GOT3 (cell line): Measurements from ENCODE around the gene PNMT.
A peak's percentile ranks its signal among the peaks of the same experiment; 100 is the strongest.

ENCODE experiments used
- DNase-seq: peaks from one replicate; lab custom pipeline; 2025; ENCODE audit warnings: mixed read lengths; lab: John Stamatoyannopoulos, UW

The PNMT gene

DNA sequence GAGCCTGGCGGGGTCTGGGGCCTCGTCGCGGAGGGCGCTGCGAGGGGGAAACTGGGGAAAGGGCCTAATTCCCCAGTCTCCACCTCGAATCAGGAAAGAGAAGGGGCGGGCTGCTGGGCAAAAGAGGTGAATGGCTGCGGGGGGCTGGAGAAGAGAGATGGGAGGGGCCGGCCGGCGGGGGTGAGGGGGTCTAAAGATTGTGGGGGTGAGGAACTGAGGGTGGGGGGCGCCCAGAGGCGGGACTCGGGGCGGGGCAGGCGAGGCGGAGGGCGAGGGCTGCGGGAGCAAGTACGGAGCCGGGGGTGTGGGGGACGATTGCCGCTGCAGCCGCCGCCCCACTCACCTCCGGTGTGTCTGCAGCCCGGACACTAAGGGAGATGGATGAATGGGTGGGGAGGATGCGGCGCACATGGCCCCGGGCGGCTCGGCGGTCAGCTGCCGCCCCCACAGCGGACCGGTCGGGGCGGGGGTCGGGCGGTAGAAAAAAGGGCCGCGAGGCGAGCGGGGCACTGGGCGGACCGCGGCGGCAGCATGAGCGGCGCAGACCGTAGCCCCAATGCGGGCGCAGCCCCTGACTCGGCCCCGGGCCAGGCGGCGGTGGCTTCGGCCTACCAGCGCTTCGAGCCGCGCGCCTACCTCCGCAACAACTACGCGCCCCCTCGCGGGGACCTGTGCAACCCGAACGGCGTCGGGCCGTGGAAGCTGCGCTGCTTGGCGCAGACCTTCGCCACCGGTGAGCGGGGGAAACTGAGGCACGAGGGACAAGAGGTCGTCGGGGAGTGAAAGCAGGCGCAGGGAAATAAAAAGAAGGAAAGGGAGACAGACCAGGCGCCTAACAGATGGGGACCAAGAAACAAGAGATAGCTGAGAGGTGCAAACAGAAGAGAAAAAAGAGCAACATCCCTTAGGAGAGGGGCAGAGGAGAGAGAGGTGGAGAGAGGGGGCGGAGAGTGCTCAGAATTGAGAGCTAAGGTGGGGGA is at the start of gene PNMT:
PNMT (plus strand) TSS at position 509 of the 980 bp plus-strand sequence; CDS start at position 532, 23 bp downstream.
- DNase-seq = no peak

GRCh38 chr17:39618956-39619785 is 49.1 kb upstream of the PNMT start:
- no peak for DNase-seq

- no peak for DNase-seq
These were observed 48.5 kb upstream of the PNMT start for GRCh38 chr17:39619786-39620101.

DNA sequence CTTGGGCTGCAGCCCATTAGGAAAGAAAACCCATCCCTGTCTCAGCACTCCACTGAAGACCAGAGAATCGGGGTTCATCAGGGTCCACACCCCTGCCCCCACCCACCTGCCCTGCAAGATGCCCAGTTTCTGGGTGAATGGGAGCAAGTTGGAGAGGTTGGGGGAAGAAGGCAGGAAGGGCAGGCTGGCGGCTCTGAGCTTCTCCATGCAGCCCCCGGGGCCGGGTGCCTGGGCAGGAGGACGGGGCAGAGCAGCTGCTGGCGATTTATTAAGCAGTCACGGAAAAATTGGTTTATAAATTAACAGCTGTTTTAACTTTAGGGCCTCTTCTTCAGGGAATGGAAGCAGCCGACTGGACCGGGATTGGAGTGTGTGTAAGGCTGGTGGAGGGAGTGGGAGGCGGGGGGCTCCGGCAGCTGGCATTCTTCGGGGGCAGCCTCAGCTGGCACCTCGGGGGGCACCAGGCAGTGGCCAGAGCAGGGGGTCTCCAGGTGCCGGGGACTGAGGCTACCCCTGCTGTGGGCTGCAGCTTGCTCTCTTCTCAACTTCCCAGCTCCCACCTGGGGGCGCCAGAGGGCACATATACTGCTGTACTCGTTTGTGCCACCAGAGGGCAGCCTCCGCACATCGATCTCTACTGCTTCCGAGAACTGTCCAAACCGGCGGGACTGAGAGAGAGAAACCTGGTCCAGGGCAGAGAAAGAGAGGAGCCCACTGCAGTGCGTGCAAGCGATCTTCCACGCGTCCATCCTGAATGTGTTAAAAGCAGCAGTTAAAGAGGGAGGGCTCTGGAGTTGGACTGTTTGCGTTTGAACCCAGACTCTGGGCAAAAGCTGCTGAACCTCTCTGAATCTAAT is 46.5 kb upstream of the PNMT start:
- DNase-seq = peak; percentile 71

DNA sequence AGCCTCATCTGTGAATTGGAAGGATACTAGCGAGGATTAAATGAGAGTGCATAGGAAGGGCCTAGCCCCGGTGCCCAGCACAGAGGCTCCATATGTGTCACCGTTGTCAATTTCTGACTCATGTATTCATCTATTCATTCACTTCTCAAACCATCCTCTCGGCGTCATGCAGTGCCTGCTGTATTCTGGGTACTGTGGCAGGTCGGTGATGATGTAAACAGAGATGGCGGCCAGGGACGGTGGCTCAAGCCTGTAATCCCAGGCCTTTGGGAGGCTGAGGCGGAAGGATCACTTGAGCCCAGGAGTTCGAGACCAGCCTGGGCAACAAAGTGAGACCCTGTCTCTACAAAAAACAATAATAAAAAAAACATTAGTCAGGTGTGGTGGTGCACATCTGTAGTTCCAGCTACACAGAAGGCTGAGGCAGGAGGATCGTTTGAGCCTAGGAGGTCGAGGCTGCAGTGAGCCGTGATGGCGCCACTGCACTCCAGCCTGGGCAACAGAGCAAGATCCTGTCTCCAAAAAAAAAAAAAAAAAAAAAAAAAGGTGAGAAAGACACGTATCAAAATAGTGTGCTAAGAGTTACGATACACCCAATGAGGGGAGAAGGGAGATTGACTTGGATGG is 45.8 kb upstream of the PNMT start:
- DNase-seq = no peak

DNA sequence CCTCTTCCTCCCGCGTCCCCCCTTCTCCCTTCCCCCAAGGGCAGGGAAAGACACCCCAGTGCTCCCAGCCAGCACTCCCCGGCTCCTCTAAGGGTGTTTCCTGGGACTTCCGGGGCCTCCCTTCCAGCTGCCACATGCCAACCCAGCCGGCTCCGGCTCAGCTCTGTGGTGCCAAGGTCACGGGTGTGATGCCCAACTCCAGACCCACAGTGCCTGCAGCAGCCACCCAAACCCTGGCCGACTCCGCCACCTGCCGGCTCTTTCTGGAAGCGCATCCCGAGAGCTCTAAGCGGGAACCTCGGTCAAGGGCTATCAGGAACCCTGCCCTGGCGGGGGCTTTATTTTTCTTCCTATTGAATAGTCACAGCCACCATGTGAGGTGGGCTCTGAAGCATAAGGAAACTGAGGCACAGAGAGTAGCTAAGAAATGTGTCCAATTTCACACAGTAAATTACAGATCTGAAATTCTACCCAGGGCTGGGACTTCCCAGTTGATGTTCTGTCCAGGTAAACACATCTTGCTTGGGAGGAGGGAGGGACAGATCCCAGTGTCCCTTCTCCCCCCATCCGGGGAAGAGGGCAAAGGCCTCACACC is 44.8 kb upstream of the PNMT start:
- peak; percentile 16 for DNase-seq

DNA sequence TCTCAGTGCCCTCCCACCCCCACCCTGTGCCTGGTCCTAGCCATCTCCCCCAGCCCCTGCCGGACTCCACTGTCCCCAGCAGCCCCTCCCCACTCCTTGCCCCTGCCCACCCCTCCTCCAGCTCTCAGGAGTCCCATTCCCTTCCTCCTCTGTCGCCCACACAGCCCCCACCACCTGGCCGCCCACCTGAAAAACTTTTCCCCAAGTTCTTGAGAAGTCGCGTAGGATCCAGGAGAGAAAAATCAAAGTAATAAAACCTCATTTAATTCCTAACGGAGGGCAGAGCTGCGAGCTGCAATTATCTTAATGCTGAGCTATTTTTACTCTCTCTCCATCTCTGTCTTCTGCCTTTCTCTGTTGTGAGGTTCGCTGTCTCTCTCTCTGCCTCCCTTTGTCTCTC is 43.9 kb upstream of the PNMT start:
- no peak for DNase-seq

GRCh38 chr17:39625198-39625785 is 43.0 kb upstream of the PNMT start:
- DNase-seq = no peak

- DNase-seq = no peak
These were observed 41.8 kb upstream of the PNMT start, which contains the start of gene PPP1R1B for GRCh38 chr17:39626171-39627046. Gene PPP1R1B, plus strand, starts transcription at chr17:39626952. Its CDS starts 441 bp downstream, at chr17:39627393.

- DNase-seq = no peak
These were observed 41.1 kb upstream of the PNMT start for GRCh38 chr17:39627047-39627711.

DNA sequence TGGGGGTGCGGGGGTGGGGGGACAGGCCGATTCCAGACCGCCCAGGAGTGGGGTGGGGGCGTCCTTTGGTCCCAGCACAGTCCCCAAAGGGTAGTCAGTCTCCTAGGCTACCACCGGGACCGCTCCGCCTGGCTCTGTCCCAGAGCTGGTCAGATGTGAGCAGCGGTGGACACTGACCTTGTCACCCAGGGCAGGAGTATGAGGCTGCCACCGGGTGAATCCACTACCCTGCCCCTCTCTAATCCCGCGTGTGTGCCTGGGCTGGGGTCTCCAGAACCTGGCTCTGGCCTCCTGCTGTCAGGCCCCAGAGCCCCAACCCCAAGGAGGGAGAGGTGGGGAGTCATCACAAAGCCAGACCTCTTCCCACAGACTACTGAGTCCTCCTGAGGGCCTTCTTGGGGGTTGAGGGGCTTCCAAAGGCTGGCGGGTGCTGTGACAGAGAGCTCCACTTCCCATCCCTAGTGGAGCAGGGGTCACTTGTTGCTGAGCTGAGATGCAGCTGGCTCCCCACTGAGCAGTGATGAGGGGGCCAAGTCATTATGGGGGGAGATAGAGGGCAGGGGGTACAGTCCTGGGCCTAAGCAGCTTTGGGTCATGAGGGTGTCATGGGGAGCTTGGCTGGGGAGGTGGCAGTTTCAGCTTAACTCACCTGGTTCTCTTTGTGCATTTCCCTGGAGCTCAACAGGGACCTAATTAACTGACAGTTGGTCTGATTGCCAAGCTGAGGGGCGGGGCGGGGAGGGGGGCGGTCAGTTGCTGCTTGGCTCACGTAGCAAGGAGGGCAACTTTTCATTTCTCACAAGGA is 40.3 kb upstream of the PNMT start:
- DNase-seq = no peak

DNA sequence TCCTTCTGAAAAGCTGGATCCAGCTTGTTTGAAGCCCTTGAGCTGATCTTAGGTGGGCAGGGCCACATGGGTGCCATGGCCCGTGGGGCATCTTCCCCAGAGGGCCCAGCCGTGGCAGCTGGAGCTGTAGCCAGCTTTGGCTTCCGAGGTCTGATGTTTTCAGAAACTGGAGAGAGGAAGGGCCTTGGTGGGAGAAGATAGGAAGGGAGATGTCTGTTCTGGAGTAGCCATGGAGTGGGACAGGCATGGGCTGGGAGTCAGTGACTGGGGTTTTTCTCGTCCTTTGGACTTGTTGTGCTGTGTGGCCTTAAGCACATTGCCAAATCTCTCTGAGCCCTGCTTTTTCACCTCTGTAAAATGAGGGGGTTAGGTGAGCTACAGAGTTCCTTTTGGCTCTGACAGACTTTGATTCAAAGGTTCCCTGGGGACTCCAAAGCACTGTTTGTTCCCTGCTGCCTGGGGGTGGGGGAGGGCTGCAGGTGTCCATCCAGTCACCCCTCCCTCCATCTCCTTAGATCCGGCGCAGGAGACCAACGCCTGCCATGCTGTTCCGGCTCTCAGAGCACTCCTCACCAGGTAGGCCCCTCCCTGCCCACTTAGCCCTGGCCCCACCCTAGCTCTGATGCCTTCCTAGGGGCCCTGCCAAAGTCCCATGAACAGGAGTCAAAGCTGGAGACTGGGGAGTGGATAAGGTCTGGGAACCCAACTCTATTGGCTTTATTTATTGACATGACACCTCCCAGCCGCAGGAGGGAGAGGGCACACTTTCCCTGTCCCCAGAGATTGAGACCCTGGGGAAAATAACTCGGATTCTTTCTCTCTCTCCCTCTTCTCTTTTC is 39.4 kb upstream of the PNMT start:
- DNase-seq = no peak

- DNase-seq = no peak
These were observed 38.8 kb upstream of the PNMT start for GRCh38 chr17:39629494-39629880.

DNA sequence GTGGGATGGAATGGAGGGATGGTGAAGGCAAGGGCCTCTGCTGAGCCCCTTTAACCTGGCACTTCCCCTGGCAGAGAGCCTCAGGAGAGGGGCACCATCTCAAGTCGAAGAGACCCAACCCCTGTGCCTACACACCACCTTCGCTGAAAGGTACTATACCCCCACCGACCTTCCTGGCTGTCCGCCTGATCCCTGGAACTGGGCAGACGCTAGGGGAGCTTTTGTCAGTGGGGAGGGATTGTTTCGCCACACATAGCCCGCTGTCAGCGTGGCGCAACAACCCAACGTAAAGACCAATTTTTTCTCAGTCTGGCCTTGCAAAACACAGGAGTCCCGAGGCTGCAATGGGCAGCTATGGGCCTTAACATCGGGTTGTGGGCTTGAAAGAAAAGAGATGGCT is 38.4 kb upstream of the PNMT start:
- DNase-seq = no peak

DNA sequence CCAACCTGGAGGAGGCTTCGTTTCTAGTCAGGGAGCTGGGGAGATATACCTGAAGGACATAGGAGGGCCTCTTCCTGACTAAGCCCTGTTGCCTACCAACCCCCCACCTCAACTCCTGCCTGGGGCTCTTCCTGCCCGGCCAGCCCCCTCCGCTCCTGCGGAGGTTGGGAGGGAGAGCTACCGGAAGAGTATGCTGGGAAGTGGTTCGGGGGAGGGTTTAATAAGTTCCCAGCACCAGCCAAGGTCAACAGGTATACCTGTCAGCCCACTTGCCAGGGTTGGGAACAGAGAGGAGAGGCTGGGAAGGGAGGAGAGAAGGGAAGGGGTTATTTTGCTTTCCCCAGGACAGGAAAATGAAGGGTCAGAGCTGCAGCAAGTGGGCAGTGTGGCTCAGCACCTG is 36.9 kb upstream of the PNMT start:
- no peak for DNase-seq

DNA sequence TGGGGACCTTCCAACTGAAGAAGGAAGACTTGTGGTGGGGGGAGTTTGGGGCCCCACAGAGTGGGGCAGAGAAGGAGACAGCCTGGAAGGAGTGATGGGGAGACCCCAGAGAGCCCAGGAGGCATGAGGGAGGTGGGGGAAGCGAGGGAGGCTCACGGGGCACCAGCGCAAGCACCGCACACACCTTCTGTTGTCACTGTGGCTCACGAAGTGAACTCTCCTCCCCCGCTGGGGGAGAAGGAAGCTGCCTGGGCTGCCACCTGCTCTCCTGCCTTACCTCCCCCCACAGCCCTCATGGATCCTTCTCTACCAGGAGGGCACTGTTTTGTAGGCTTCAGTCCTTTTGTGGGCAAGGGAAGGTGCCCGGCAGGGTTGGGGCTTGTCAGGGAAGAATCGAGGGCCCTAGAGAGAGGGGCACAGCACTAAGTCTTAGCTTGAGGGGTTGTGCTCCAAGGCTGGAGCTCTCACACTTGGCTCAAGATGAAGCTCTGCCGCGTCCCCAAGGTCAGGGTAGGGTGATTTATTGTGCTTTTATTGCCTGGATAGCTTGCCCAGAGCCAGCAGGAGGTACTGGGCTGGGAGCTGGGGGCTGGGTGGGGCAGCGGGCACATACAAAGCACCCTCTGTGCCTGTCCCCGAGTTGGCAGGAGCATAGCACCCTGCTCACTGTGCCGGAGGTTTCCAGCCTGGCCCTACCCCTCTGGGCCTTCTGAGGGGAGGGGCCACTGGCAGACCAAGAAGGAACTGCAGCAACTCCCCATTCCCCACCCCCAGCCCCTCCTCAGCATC is 35.9 kb upstream of the PNMT start:
- no peak for DNase-seq
